Mesenteric fat pad (tissue), 1 donor: ENCODE data around the gene ZMIZ1. TPM values are rescaled to one million over a fixed set of nuclear protein-coding genes. Genes with fewer than 3 reads are reported as not detected.

Experiments used
- DNase-seq: peaks from one replicate; pipeline ENCODE4 v3.0.0-alpha.2; 2020; ENCODE audit warnings: low spot score
- total RNA-seq: library from RNA; stranded (reverse); fragmentation: NEBNext Ultra II Directional; extraction: Animal tissue kit (Norgen Biotek cat#: 25700); gene quantifications from one replicate; pipeline ENCODE4 v1.2.1, GENCODE V29; 2021
- donor health status: DM: yes; HTN: yes; CAD: no.

Gene ZMIZ1
- total RNA-seq, 1 donor from 2014 or later, result 81.1 TPM

DNA sequence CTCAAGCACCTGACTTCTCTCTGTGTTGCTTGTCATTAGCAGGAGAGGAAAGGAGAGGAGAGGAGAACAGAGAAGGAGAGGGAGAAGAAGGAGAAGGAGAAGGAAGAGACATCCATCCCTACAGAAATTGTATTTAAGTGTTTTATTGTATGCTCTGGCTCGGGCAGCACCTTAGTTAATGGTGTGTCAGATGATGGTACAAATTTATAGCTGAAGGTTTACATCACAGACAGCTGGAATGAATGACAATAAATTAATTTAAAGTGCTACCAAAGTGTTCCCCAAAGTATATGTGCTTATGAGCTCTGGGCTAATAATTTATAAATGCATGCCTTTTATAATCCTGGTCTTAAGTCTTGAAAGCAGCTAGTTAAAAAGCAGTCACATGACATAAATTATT is 38.1 kb upstream of the ZMIZ1 start:
- DNase-seq, result no peak

DNA sequence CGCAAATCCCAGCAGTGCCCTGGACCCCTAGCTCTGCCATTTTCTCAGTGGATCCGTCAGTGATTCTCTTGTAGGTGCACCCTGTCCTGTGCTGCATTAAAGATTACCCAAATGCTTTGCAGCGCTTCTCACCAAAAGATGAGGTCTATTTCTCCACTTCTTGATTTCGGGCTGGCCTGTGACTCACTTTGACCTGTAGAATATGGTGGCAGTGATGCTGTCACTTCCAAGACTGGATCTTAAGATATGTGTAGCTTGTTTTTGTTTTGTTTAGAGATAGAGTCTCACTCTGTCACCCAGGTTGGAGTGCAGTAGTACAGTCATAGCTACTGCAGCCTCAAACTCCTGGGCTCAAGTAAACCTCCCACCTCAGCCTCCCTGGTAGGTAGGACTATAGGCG is 37.0 kb upstream of the ZMIZ1 start:
- peak; percentile 24 for DNase-seq

DNA sequence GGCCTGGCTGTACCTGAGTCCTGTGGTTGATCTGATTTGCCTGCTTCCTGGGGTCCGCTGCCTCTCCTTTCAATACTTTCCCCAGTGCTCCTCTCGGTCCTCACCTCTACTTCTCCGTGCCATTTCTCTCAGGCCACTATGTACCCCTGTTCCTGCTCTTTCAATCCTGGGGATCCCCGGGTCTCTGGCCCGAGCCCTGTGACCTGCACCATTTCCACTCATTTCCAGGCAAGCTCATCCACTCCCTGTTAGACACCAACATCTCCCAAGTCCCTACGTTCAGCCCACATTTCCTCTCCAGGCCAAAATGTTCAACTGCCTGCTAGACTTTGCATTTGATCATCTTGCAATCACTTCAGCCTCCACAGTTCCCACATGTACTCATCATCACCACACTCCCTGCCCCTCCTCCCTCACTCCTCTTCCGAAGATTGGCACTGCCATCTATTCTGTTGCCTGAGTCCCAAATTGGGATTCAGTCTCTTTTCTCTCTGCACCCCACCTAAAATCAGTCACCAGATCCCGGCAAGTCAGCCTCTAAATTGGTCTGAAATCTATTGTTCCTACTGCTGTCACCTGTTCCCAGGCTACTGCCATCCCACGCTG is 34.4 kb upstream of the ZMIZ1 start:
- DNase-seq, result peak; percentile 28

GRCh38 chr10:79036416-79036815 is 32.4 kb upstream of the ZMIZ1 start:
- DNase-seq, result peak; percentile 37

DNA sequence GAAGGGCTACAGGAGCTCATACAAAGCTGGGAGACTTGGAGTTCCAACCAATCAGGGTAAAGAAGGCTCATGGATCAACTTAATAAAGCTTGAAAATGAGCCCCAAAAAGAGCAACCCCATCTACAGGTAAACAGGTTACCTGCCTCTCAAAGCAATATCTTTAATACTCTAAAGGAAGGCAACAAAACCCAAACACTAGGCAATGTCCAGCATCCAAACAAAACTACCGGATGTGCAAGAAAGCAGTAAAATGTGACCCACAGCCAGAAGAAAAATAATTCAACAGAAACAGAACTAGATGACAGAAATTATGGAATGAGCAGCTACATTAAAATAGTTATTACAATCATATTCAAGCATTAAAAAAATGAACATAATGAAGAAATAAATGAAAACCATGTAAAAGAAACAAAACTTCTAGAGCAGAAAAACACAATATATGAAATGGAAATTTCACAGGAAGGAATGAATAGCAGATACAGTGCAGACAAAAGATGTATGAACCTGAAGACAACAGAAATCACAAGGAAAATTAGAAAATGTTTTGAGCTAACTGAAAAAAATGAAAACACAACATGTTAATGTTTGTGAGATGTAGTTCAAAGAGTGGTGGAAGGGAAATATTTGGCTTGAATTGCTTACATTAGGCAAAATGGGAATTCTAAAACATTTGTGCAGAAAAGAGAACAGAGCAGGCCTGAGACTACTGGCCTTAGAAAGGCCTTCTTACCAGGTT is 30.5 kb upstream of the ZMIZ1 start:
- DNase-seq, result no peak

DNA sequence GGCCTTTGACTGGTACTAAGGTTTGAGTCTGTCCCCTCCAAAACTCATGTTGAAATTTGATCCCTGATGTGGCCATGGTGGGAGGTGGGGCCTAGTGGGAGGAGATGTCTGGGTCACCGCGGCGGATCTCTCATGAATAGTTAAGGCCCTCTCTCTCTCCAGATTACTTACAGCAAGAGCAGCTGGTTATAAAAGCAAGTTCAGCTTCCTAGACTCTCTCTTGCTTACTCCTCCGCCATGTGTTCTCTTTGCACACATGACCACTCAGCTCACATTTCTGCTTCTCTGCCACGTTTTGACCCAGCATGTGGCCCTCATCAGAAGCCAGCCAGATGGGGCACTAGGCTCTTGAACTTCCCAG is 29.9 kb upstream of the ZMIZ1 start:
- peak; percentile 35 for DNase-seq

DNA sequence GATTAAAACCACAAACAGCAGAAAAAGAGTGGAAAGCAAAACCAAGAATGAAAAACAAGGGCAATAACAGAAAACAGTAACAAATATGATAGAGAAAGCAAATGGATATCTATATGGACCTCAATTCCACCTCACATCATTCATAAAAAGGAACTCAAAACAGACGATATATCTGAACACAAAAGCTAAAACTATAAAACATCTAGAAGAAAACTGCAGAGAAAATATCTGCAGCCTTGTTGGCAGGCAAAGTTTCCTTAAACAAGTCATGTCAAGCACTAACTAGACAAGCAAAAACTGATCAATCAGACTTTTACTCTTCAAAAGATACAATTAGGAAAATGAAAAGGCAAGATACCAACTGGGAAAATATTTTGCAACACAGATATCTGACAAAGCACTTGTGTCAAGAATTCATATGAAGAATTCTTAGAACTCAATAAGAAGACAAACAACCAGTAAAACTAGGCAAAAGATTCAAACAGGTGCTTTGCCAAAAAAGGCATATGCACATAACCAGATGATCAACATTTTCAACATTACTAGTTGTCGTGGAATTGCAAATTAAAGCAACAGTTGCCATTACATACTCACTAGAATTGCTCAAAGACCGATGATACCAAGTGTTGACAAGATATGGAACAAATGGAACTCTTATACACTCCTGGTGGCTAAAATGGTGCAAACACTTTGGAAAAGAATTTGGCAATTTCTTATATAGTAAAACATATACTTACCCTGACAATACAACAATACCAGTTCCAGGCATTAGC is 25.9 kb upstream of the ZMIZ1 start:
- DNase-seq, result no peak

- DNase-seq, result peak; percentile 47
These were observed 24.6 kb upstream of the ZMIZ1 start for GRCh38 chr10:79044036-79044632.

DNA sequence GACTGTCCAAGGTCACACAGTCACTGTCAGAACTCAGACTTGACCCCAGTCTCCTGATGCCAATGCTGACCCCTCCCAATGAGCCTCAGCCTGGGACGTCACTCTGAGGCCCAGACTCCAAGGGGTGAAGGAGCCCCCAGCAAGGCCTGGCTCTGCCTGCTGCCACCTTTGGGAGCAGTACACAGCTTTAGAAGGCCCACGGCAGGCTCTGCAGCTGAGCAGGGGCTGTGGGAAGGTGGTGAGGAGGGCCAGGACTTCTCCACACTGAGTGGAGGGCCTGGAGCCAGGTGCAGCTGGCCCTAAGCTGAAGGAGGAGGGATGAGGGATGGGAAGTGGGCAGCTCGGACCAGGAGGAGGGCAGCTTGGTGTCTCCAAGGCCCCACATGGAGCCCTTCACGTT is 23.9 kb upstream of the ZMIZ1 start:
- DNase-seq, result peak; percentile 73

DNA sequence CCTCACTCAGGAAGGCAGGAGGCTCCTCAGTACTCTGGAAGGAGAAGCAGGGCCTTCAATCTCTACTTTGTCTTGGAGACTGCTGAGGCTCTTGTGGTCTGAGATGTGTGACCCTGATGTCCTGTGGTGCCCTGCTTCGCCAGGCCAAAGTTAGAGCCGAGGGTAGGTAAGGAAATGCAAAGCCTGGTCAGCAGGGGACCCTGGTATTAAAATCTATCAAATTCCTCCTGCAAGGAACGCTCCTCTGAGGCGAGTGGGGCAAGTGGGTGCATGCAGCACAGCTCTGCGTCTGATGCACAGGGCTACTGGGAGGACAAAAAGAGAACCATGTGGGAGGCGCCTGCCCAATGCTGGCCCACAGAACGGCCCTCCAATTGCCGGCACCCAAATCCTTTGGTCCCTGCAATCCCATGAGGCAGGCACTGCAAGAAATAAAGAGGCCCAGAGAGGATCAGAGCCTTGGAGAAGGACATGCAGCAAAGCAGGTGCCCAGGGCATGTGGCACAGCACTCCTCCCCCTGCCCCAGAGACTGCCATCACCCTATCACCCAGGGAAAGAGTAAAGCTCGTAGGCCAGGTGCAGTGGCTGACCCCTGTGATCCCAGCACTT is 23.1 kb upstream of the ZMIZ1 start:
- peak; percentile 62 for DNase-seq

- DNase-seq, result peak; percentile 49
These were observed 22.4 kb upstream of the ZMIZ1 start for GRCh38 chr10:79046326-79046725.

- peak; percentile 74 for DNase-seq
These were observed 21.8 kb upstream of the ZMIZ1 start for GRCh38 chr10:79046741-79047583.

GRCh38 chr10:79047584-79047874 is 21.2 kb upstream of the ZMIZ1 start:
- DNase-seq, result no peak

DNA sequence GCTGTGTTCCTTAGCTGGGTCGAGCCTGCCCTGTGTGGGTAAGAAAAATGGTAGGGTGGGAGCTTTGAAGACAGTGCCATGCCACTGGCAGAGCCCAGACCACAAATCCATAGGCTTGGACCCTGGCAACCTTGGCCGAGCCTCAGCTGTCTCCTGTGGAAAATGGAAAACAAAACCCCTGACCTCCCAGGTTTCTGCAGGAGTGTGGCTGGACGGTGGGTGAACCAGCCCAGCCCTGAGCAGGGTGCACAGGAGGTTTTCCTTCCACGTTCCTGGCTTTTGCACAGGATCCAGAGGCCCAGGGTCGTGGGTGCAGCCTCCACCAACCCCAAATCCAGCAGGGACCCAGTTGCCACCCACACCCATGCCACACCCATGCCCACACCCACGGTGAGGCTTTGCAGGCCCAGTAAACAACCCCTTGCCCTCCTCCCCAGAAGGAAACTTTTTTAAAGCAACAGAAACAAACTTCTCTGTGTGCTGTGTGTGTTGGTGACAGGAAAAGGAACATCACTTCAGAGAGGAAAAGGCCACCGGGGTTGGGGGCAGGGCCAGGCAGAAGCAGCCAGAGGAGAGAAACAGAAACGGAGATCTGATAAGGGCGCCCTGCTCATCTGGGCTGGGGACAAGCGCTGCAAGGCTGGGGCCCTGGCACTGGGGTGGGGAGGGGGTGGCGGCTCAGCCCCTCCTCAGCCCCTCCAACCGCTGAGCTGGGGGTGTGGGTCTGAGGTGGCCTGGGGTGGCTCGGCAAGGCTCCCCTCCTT is 20.7 kb upstream of the ZMIZ1 start:
- DNase-seq, result peak; percentile 87

- peak; percentile 79 for DNase-seq
These were observed 19.9 kb upstream of the ZMIZ1 start for GRCh38 chr10:79048639-79049550.

GRCh38 chr10:79049931-79050895 is 18.6 kb upstream of the ZMIZ1 start:
- DNase-seq, result peak; percentile 84

DNA sequence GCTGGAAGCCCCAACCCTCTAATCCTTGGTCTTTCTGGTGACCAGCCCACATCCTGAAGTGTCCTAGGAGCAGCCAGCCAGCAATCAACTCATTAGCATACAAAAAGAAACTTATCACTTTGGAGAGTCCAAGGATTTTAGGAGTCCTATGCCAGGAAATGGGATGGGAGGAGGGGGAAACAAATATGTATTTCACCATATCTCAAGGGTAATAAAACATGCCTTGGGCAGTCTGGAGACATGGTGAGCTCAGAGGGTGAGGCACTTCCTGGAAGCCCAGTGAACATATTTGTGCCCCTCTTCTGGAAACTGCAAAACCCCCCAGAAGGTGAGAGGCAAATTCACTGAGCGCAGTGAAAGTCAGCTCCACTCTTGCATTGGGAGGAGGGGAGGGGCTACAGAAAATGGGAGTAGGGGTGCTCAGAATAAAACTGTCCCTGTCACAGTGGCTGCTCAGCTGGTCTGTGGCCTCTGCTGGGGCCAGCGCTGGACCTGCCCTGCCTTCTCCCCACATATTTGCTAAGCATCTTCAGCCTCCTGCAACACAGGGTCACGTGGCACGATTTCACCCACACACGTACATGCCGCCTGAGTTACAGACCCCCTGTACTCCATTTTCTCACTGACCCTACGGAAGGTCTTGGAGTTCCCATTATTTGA is 17.7 kb upstream of the ZMIZ1 start:
- peak; percentile 77 for DNase-seq
